ENCODE results near the gene MTG1. TPM values are rescaled to one million over a fixed set of nuclear protein-coding genes. Genes with fewer than 3 reads are reported as not detected.
"Not testable (repeated sequence)": the region's sequence is repeated elsewhere in the genome, so short reads cannot be mapped to it uniquely, and the experiment has no call there.

MTG1 gene
- total RNA-seq, 1 donor from 2014 or later, result 50.6 TPM

GRCh38 chr10:133378251-133379096 lies 15.5 kb upstream of the MTG1 start:
- DNase-seq (ENCODE audit: low spot score), result peak; percentile 84

GRCh38 chr10:133379152-133379800 lies 14.7 kb upstream of the MTG1 start, which contains the start of gene PAOX:
TSS of gene PAOX (plus strand) at chr10:133379262. CDS start at chr10:133379317, 55 bp downstream.
- peak; percentile 66 for DNase-seq (ENCODE audit: low spot score)

- no peak for DNase-seq (ENCODE audit: low spot score)
Observed at GRCh38 chr10:133379801-133380666, 13.9 kb upstream of the MTG1 start.

- DNase-seq (ENCODE audit: low spot score), result no peak
Observed at GRCh38 chr10:133381036-133381435, 12.9 kb upstream of the MTG1 start.

GRCh38 chr10:133383551-133383950 lies 10.4 kb upstream of the MTG1 start:
- no peak for DNase-seq (ENCODE audit: low spot score)

GRCh38 chr10:133384071-133384470 lies 9.9 kb upstream of the MTG1 start:
- DNase-seq (ENCODE audit: low spot score), result no peak

GRCh38 chr10:133385214-133385613 lies 8.7 kb upstream of the MTG1 start:
- no peak for DNase-seq (ENCODE audit: low spot score)

- DNase-seq (ENCODE audit: low spot score), result not testable (repeated sequence)
Observed at GRCh38 chr10:133386951-133387350, 7.0 kb upstream of the MTG1 start.

- DNase-seq (ENCODE audit: low spot score), result no peak
Observed at GRCh38 chr10:133388236-133388972, 5.6 kb upstream of the MTG1 start.

GRCh38 chr10:133388973-133389818 lies 4.8 kb upstream of the MTG1 start:
- no peak for DNase-seq (ENCODE audit: low spot score)

GRCh38 chr10:133390597-133391248 lies 3.2 kb upstream of the MTG1 start:
- no peak for DNase-seq (ENCODE audit: low spot score)

- no peak for DNase-seq (ENCODE audit: low spot score)
Observed at GRCh38 chr10:133391249-133391635, 2.7 kb upstream of the MTG1 start.

GRCh38 chr10:133391761-133392518 lies 2.0 kb upstream of the MTG1 start:
- DNase-seq (ENCODE audit: low spot score), result no peak

- DNase-seq (ENCODE audit: low spot score), result no peak
Observed at GRCh38 chr10:133393401-133394063, 425 bp upstream of the MTG1 start.

GRCh38 chr10:133394801-133395221 lies 854 bp downstream of the MTG1 start:
- DNase-seq (ENCODE audit: low spot score), result no peak

GRCh38 chr10:133396035-133396624 lies 2.2 kb downstream of the MTG1 start:
- DNase-seq (ENCODE audit: low spot score), result no peak

GRCh38 chr10:133397938-133398337 lies 4.0 kb downstream of the MTG1 start:
- DNase-seq (ENCODE audit: low spot score), result no peak

GRCh38 chr10:133399123-133399601 lies 5.2 kb downstream of the MTG1 start:
- DNase-seq (ENCODE audit: low spot score), result no peak
